HG02981 (cell line): ENCODE data around the gene PPARGC1A.

Experiments used
- ATAC-seq: cut with Tn5 transposase; IDR thresholded peaks from one replicate; pipeline ENCODE4 v1.9.1; 2021; ENCODE audit warnings: mild to moderate bottlenecking, moderate library complexity; ENCODE audit not compliant: unreplicated experiment

PPARGC1A gene

GRCh38 chr4:23911675-23912455 is 22.0 kb upstream of the PPARGC1A start:
- ATAC-seq = no peak

- ATAC-seq = no peak
Measured at GRCh38 chr4:23909671-23910070, 19.8 kb upstream of the PPARGC1A start.

- ATAC-seq = no peak
Measured at GRCh38 chr4:23906839-23907238, 17.0 kb upstream of the PPARGC1A start.

- no peak for ATAC-seq
Measured at GRCh38 chr4:23904639-23905071, 14.8 kb upstream of the PPARGC1A start.

- no peak for ATAC-seq
Measured at GRCh38 chr4:23903859-23904438, 14.1 kb upstream of the PPARGC1A start.

GRCh38 chr4:23902222-23902804 is 12.5 kb upstream of the PPARGC1A start:
- no peak for ATAC-seq

GRCh38 chr4:23900636-23901035 is 10.8 kb upstream of the PPARGC1A start:
- no peak for ATAC-seq

- no peak for ATAC-seq
Measured at GRCh38 chr4:23899565-23899964, 9.7 kb upstream of the PPARGC1A start.

GRCh38 chr4:23897564-23898109 is 7.8 kb upstream of the PPARGC1A start:
- ATAC-seq = no peak

GRCh38 chr4:23894021-23894420 is 4.2 kb upstream of the PPARGC1A start:
- ATAC-seq = no peak

GRCh38 chr4:23891064-23891421 is 1.2 kb upstream of the PPARGC1A start:
- no peak for ATAC-seq

- ATAC-seq = no peak
Measured at GRCh38 chr4:23890369-23891063, 669 bp upstream of the PPARGC1A start.

GRCh38 chr4:23889391-23889790 is 456 bp downstream of the PPARGC1A start:
- no peak for ATAC-seq

GRCh38 chr4:23888421-23889319 is 1.2 kb downstream of the PPARGC1A start:
- no peak for ATAC-seq

GRCh38 chr4:23887989-23888388 is 1.9 kb downstream of the PPARGC1A start:
- ATAC-seq = no peak

GRCh38 chr4:23887173-23887572 is 2.7 kb downstream of the PPARGC1A start:
- ATAC-seq = no peak

- no peak for ATAC-seq
Measured at GRCh38 chr4:23885943-23886590, 3.8 kb downstream of the PPARGC1A start.

GRCh38 chr4:23884741-23885140 is 5.1 kb downstream of the PPARGC1A start:
- no peak for ATAC-seq

- no peak for ATAC-seq
Measured at GRCh38 chr4:23884261-23884660, 5.6 kb downstream of the PPARGC1A start.

GRCh38 chr4:23882976-23883531 is 6.8 kb downstream of the PPARGC1A start:
- no peak for ATAC-seq
